Neural cell (in vitro differentiated cells): ENCODE results near the gene CEP170B.

ENCODE experiments used
- EP300 ChIP-seq: fragments of 450-650 bp; conservative IDR thresholded peaks from 2 replicates; pipeline ENCODE4 v1.6.1; 2014; ENCODE audit warnings: antibody characterized with exemption, mild to moderate bottlenecking, moderate library complexity; ENCODE audit not compliant: poor library complexity, severe bottlenecking
- EZH2 ChIP-seq: fragments of 200-600, 300-800 bp; shearing (Covaris generic), sonication (generic); IDR thresholded peaks from 2 replicates; pipeline ENCODE4 v1.6.1; 2014; ENCODE audit warnings: antibody characterized with exemption, low read length, borderline replicate concordance, mild to moderate bottlenecking; ENCODE audit not compliant: insufficient read depth, poor library complexity, severe bottlenecking
- MXI1 ChIP-seq: fragments of 450-650 bp; conservative IDR thresholded peaks from 2 replicates; pipeline ENCODE4 v1.6.1; 2014; ENCODE audit warnings: antibody characterized with exemption, mild to moderate bottlenecking; ENCODE audit not compliant: poor library complexity, severe bottlenecking
- POLR2AphosphoS5 ChIP-seq: IDR thresholded peaks from 2 replicates; pipeline ENCODE4 v1.6.1; 2012
- REST ChIP-seq: IDR thresholded peaks from 2 replicates; pipeline ENCODE4 v1.6.1; 2012; ENCODE audit warnings: borderline replicate concordance
- SMC3 ChIP-seq: fragments of 450-650 bp; conservative IDR thresholded peaks from 2 replicates; pipeline ENCODE4 v1.6.1; 2014; ENCODE audit warnings: antibody characterized with exemption, mild to moderate bottlenecking, moderate library complexity; ENCODE audit not compliant: poor library complexity
- TAF1 ChIP-seq: IDR thresholded peaks from 2 replicates; pipeline ENCODE4 v1.6.1; 2012; ENCODE audit warnings: low read depth
- TF ChIP-seq, protein P1 (sequence below): fragments of 450-650 bp; IDR thresholded peaks from 2 replicates; pipeline ENCODE4 v1.5.1; 2014; ENCODE audit warnings: antibody characterized with exemption, mild to moderate bottlenecking, moderate library complexity; ENCODE audit not compliant: poor library complexity, severe bottlenecking

GRCh38 chr14:104872469-104873341 is 7.6 kb downstream of the CEP170B start:
- TF ChIP-seq, protein P1, sequence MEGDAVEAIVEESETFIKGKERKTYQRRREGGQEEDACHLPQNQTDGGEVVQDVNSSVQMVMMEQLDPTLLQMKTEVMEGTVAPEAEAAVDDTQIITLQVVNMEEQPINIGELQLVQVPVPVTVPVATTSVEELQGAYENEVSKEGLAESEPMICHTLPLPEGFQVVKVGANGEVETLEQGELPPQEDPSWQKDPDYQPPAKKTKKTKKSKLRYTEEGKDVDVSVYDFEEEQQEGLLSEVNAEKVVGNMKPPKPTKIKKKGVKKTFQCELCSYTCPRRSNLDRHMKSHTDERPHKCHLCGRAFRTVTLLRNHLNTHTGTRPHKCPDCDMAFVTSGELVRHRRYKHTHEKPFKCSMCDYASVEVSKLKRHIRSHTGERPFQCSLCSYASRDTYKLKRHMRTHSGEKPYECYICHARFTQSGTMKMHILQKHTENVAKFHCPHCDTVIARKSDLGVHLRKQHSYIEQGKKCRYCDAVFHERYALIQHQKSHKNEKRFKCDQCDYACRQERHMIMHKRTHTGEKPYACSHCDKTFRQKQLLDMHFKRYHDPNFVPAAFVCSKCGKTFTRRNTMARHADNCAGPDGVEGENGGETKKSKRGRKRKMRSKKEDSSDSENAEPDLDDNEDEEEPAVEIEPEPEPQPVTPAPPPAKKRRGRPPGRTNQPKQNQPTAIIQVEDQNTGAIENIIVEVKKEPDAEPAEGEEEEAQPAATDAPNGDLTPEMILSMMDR, result no peak
- no peak for TF ChIP-seq SMC3
- TF ChIP-seq POLR2AphosphoS5, result no peak
- no peak for TF ChIP-seq TAF1
- TF ChIP-seq EZH2, result no peak
- no peak for TF ChIP-seq EP300
- no peak for TF ChIP-seq REST
- TF ChIP-seq MXI1, result no peak
